Karpas-422 (cell line): ENCODE data around the gene CLDN1. TPM values are rescaled to one million over a fixed set of nuclear protein-coding genes. Genes with fewer than 3 reads are reported as not detected.

Source experiments
- DNase-seq: peaks from one replicate; pipeline ENCODE4 v3.0.0-alpha.2; 2015
- H2AFZ ChIP-seq: fragments of 200-600 bp; sonication (generic); 2 replicates; pipeline ENCODE4 v1.6.1; 2014; ENCODE audit warnings: antibody characterized with exemption, low read length, mixed read lengths
- H3K27ac ChIP-seq: fragments of 200-600 bp; sonication (generic); 2 replicates; pipeline ENCODE4 v1.5.1; 2014; ENCODE audit warnings: mild to moderate bottlenecking, low read length, moderate library complexity
- H3K27me3 ChIP-seq: fragments of 200-600 bp; sonication (generic); 2 replicates; pipeline ENCODE4 v1.6.1; 2014; ENCODE audit warnings: low read length, mixed read lengths
- H3K36me3 ChIP-seq: fragments of 200-600 bp; sonication (generic); 2 replicates; pipeline ENCODE4 v1.6.1; 2014; ENCODE audit warnings: low read length, mixed read lengths; ENCODE audit not compliant: insufficient read depth
- H3K4me1 ChIP-seq: fragments of 200-600 bp; sonication (generic); 2 replicates; pipeline ENCODE4 v1.6.1; 2014; ENCODE audit warnings: mild to moderate bottlenecking, low read length, mixed read lengths
- H3K4me2 ChIP-seq: fragments of 200-600 bp; sonication (generic); 2 replicates; pipeline ENCODE4 v1.6.1; 2014; ENCODE audit warnings: low read length, low read depth, mild to moderate bottlenecking; ENCODE audit not compliant: poor library complexity, severe bottlenecking
- H3K4me3 ChIP-seq: fragments of 200-600 bp; sonication (generic); 2 replicates; pipeline ENCODE4 v1.5.1; 2014; ENCODE audit warnings: mild to moderate bottlenecking, antibody characterized with exemption, low read length, mixed read lengths
- H3K79me2 ChIP-seq: fragments of 200-600 bp; sonication (generic); 2 replicates; pipeline ENCODE4 v1.6.1; 2014; ENCODE audit warnings: mild to moderate bottlenecking, low read length, mixed read lengths
- H3K9ac ChIP-seq: fragments of 200-600 bp; sonication (generic); 2 replicates; pipeline ENCODE4 v1.6.0; 2014; ENCODE audit warnings: low read length
- H3K9me2 ChIP-seq: fragments of 200-600 bp; sonication (generic), shearing (Covaris generic); replicated peaks from 2 replicates; pipeline ENCODE4 v1.6.0; 2014; ENCODE audit warnings: mild to moderate bottlenecking, low read length, moderate library complexity; ENCODE audit not compliant: insufficient read depth
- H3K9me3 ChIP-seq: fragments of 300-700, 200-600 bp; sonication (generic); 2 replicates; pipeline ENCODE4 v1.6.1; 2014; ENCODE audit warnings: low read length, mixed read lengths
- H4K20me1 ChIP-seq: fragments of 200-600 bp; sonication (generic); 2 replicates; pipeline ENCODE4 v1.6.1; 2014; ENCODE audit warnings: mild to moderate bottlenecking, antibody characterized with exemption, low read length, low read depth; ENCODE audit not compliant: insufficient read depth
- total RNA-seq: library from RNA; depleted of rRNA; stranded (reverse); fragments of >200 nt; shearing (Covaris generic); gene quantifications from 2 replicates; pipeline ENCODE4 v1.2.3, GENCODE V29; 2014; ENCODE audit warnings: low replicate concordance

The CLDN1 gene
- total RNA-seq, 1 experiment from 2014 or later, result not detected

- Histone ChIP-seq H3K27ac (no peak overlapping the region), H3K79me2 (no peaks in the 10 kb centered on the region), H3K9ac (no peak overlapping the region), H4K20me1 (no peaks in the 10 kb centered on the region), H3K36me3 (no peaks in the 10 kb centered on the region), H2AFZ (no peak overlapping the region), H3K4me3 (no peak overlapping the region), H3K9me3 (peaks cover 10% of the 10 kb centered on the region; the same call in 1 of the 2 replicates), H3K27me3 (no peaks in the 10 kb centered on the region), H3K4me1 (no peaks in the 10 kb centered on the region), H3K4me2 (no peak overlapping the region), H3K9me2 (no peaks in the 10 kb centered on the region)
- DNase-seq, result no peak
Measured at GRCh38 chr3:190301591-190301990, 20.7 kb downstream of the CLDN1 start.

GRCh38 chr3:190299969-190300368 is 22.3 kb downstream of the CLDN1 start:
- Histone ChIP-seq H2AFZ (no peak overlapping the region), H3K9me2 (no peaks in the 10 kb centered on the region; the same call in 1 of the 2 replicates), H3K27ac (no peak overlapping the region), H3K9me3 (peaks cover 10% of the 10 kb centered on the region; the same call in 1 of the 2 replicates), H3K9ac (no peak overlapping the region), H3K79me2 (no peaks in the 10 kb centered on the region), H3K4me3 (no peak overlapping the region), H3K27me3 (no peaks in the 10 kb centered on the region), H4K20me1 (no peaks in the 10 kb centered on the region), H3K36me3 (no peaks in the 10 kb centered on the region), H3K4me2 (no peak overlapping the region), H3K4me1 (no peaks in the 10 kb centered on the region)
- no peak for DNase-seq

DNA sequence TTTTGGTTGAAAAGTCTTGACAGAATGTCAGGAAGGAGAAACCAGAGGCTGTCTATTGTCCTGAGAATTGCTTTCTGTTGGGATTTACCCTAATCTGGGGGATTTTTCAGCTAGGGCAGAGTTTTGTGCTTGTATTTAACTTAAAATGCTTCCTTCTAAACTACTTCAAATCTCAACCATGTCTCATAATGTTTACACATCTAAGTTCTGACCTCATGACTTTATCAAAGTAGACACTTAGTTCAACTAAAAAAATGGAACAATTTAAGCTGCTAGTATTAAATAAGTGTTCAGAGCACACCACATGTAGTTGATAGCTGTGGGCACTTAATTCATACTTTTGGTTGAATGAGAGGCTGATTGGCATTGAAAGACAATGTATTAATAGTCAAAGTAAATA is 28.2 kb downstream of the CLDN1 start:
- Histone ChIP-seq H3K27me3 (no peaks in the 10 kb centered on the region), H3K4me1 (no peaks in the 10 kb centered on the region), H3K4me2 (no peak overlapping the region)

DNA sequence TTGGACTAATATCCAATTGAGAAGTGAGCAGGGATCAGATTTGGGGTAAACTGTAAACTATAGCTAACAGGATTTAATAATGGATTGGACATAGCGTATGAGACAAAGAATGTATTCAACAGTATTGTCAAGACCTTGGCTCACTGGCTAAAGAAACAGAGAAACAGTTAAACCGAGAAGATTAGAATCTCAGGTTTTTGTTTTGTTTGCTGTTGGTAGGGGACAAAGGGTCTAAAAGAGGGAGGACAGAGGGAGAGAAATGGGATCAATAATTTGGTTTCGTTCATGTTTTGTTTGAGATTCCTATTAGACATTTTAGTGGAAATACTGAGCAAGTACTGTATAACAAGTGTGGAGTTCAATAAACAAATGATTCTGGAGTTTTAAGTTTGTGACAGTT is 28.6 kb downstream of the CLDN1 start:
- no peak overlapping the region for H3K4me2 ChIP-seq
- no peak overlapping the region for H3K27ac ChIP-seq
- H3K36me3 ChIP-seq, result no peaks in the 10 kb centered on the region
- no peak overlapping the region for H3K9ac ChIP-seq
- no peak overlapping the region for H2AFZ ChIP-seq
- H3K9me2 ChIP-seq, result no peaks in the 10 kb centered on the region; the same call in 1 of the 2 replicates
- H3K79me2 ChIP-seq, result no peaks in the 10 kb centered on the region
- H3K27me3 ChIP-seq, result no peaks in the 10 kb centered on the region
- DNase-seq, result no peak
- H3K4me3 ChIP-seq, result no peak overlapping the region
- peaks cover 23% of the 10 kb centered on the region for H3K9me3 ChIP-seq
- no peaks in the 10 kb centered on the region for H3K4me1 ChIP-seq
- H4K20me1 ChIP-seq, result no peaks in the 10 kb centered on the region

More for the DNA sequence above, 28.2 kb downstream of the CLDN1 start:
- H3K4me3 ChIP-seq, result no peak overlapping the region
- H3K9me2 ChIP-seq, result no peaks in the 10 kb centered on the region; the same call in 1 of the 2 replicates
- no peaks in the 10 kb centered on the region for H4K20me1 ChIP-seq
- no peak overlapping the region for H3K27ac ChIP-seq
- H3K79me2 ChIP-seq, result no peaks in the 10 kb centered on the region
- no peak overlapping the region for H2AFZ ChIP-seq
- H3K36me3 ChIP-seq, result no peaks in the 10 kb centered on the region
- DNase-seq, result no peak
- H3K9me3 ChIP-seq, result peaks cover 20% of the 10 kb centered on the region
- no peak overlapping the region for H3K9ac ChIP-seq

DNA sequence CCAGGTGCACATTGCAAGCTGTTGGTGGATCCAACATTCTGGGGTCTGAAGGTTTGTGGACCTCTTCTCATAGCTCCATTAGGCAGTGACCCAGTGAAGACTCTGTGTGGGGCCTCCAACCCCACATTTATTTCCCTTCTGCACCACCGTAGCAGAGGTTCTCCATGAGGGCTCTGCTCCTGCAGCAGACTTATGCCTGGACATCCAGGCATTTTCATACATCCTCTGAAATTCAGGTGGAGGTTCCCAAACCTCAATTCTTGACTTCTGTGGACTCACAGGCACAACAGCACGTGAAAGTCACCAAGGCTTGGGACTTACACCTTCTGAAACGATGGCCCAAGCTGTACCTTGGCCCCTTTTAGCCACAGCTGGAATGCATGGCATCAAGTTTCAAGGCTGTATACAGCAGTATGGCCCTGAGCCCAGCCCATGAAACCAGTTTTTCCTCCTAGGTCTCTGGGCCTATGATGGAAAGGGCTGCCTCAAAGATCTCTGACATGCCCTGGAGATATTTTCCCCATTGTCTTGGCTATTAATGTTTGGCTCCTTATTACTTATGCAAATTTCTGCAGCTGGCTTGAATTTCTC is 30.2 kb downstream of the CLDN1 start:
- Histone ChIP-seq H3K9me2 (no peaks in the 10 kb centered on the region; the same call in 1 of the 2 replicates), H4K20me1 (no peaks in the 10 kb centered on the region), H3K27me3 (no peaks in the 10 kb centered on the region), H3K4me2 (no peak overlapping the region), H3K9ac (no peak overlapping the region), H3K36me3 (no peaks in the 10 kb centered on the region), H2AFZ (no peak overlapping the region), H3K4me3 (no peak overlapping the region), H3K79me2 (no peaks in the 10 kb centered on the region), H3K4me1 (no peaks in the 10 kb centered on the region), H3K27ac (no peak overlapping the region), H3K9me3 (peaks cover 27% of the 10 kb centered on the region)
- DNase-seq, result no peak

DNA sequence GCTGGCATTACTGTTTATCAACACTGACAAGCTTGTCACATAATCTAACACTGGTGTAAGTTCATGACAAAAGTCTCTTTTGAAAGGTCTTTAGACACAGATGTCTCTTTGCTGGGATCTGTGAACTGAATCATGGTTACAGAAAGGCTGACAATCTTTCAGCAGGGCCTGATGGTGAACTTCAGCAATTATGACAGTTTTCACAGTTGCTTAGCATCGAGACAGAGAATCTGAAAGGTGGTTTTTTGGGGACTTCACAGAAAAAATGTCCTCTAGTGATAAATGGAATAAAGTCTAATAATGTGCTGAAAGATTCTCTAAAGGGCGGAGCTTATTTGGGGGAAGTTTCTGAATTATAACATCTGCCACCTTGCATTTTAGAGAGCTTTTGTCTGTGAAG is 32.3 kb downstream of the CLDN1 start:
- Histone ChIP-seq H3K4me1 (no peaks in the 10 kb centered on the region), H3K9ac (no peak overlapping the region), H3K9me3 (peaks cover 30% of the 10 kb centered on the region), H3K27ac (no peak overlapping the region), H3K27me3 (no peaks in the 10 kb centered on the region), H3K9me2 (no peaks in the 10 kb centered on the region), H3K4me3 (no peak overlapping the region), H3K79me2 (no peaks in the 10 kb centered on the region), H2AFZ (no peak overlapping the region), H3K36me3 (no peaks in the 10 kb centered on the region), H4K20me1 (no peaks in the 10 kb centered on the region), H3K4me2 (no peak overlapping the region)
- DNase-seq, result no peak

GRCh38 chr3:190288836-190289235 is 33.4 kb downstream of the CLDN1 start:
- H3K9me2 ChIP-seq, result no peaks in the 10 kb centered on the region
- no peak overlapping the region for H3K9ac ChIP-seq
- H3K4me3 ChIP-seq, result no peak overlapping the region
- no peaks in the 10 kb centered on the region for H3K4me1 ChIP-seq
- H3K27me3 ChIP-seq, result no peaks in the 10 kb centered on the region
- no peak overlapping the region for H2AFZ ChIP-seq
- H3K9me3 ChIP-seq, result peaks cover 34% of the 10 kb centered on the region
- H4K20me1 ChIP-seq, result no peaks in the 10 kb centered on the region
- H3K4me2 ChIP-seq, result no peak overlapping the region
- H3K36me3 ChIP-seq, result no peaks in the 10 kb centered on the region
- H3K79me2 ChIP-seq, result no peaks in the 10 kb centered on the region
- H3K27ac ChIP-seq, result no peak overlapping the region
- no peak for DNase-seq

GRCh38 chr3:190286014-190286413 is 36.2 kb downstream of the CLDN1 start:
- no peak for DNase-seq
- Histone ChIP-seq H2AFZ (no peak overlapping the region), H4K20me1 (no peaks in the 10 kb centered on the region), H3K79me2 (no peaks in the 10 kb centered on the region), H3K27me3 (no peaks in the 10 kb centered on the region), H3K4me2 (no peak overlapping the region), H3K27ac (no peak overlapping the region), H3K36me3 (no peaks in the 10 kb centered on the region), H3K4me3 (no peak overlapping the region), H3K4me1 (no peaks in the 10 kb centered on the region), H3K9me3 (peaks cover 42% of the 10 kb centered on the region), H3K9me2 (no peaks in the 10 kb centered on the region), H3K9ac (no peak overlapping the region)
